Brain microvascular endothelial cell (primary cell): ENCODE results near the gene TNNT2.

ENCODE experiments used
- DNase-seq: peaks from one replicate; pipeline ENCODE4 v3.0.0-alpha.2; 2020
- H3K27ac ChIP-seq: fragments of 250-450 bp; sonication (Bioruptor Pico); 2 replicates; pipeline ENCODE4 v1.5.1; 2020; ENCODE audit warnings: mild to moderate bottlenecking, moderate library complexity
- H3K27me3 ChIP-seq: fragments of 250-450 bp; sonication (Bioruptor Pico); replicated peaks from 2 replicates; pipeline ENCODE4 v1.5.1; 2020; ENCODE audit warnings: mild to moderate bottlenecking
- H3K36me3 ChIP-seq: fragments of 250-450 bp; sonication (Bioruptor Pico); replicated peaks from 2 replicates; pipeline ENCODE4 v1.5.1; 2020; ENCODE audit warnings: mild to moderate bottlenecking
- H3K4me3 ChIP-seq: 2 replicates; pipeline ENCODE4 v1.5.1; 2011; ENCODE audit warnings: low read depth, mild to moderate bottlenecking, control low read depth, low read length, moderate library complexity
- CTCF ChIP-seq: IDR thresholded peaks from 2 replicates; pipeline ENCODE4 v1.5.1; 2011; ENCODE audit warnings: low read depth, mild to moderate bottlenecking, moderate library complexity, low read length, control low read depth, inconsistent platforms; ENCODE audit errors: missing control alignments
- in situ Hi-C: cut with HindIII; loops from 2 replicates; pipeline ENCODE4 v1.10.0; 2017; ENCODE audit warnings: low sequenced_read_pairs, low pct_ligation_motif_present

The TNNT2 gene

GRCh38 chr1:201350884-201351283 is 26.6 kb downstream of the TNNT2 start:
- TF ChIP-seq CTCF, result no peak
- no peak for DNase-seq
- Histone ChIP-seq H3K36me3 (no peaks in the 10 kb centered on the region), H3K4me3 (no peak overlapping the region), H3K27me3 (peaks cover 13% of the 10 kb centered on the region), H3K27ac (no peak overlapping the region)
- in situ Hi-C loops, result no loop called here

DNA sequence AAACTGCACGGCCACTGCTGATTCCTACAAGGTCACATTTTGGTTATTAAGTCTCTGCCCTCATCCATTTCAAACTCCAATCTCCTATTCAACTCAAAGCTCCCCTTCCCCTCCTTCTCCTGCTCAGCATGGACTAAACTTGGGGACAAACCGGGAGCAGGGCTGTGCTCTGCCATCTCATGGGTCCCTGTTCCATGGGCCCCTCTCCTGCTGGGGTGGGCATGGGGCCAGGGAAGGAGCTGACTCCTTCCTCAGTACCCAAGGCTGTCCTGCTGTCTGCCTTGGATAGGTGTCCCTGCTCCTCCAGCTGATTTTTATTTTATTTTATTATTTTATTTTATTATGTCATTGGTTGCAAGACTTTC is 27.1 kb downstream of the TNNT2 start:
- DNase-seq, result no peak
- in situ Hi-C loops, result no loop called here
- Histone ChIP-seq H3K36me3 (no peaks in the 10 kb centered on the region), H3K27ac (no peak overlapping the region), H3K4me3 (no peak overlapping the region), H3K27me3 (peaks cover 13% of the 10 kb centered on the region)
- no peak for TF ChIP-seq CTCF

DNA sequence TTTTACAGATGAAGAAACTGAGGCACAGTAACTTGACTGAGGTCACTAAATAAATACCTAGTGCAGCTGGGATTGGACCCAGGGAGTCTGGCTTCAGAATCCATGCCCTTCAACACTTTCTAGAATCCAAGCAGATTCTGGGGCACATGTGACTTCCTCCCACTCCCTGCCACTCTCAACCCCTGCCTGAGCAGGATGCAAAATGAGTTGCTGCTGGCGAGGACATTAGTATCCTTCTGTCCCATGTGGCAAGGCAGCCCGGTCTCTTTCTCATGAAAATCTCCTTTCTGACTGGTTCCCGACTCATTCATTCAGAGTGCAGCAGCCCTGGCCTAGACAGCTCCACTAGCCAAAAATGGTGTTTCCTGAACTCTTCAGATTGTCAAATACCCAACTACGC is 28.4 kb downstream of the TNNT2 start:
- TF ChIP-seq CTCF, result no peak
- Histone ChIP-seq H3K27ac (no peak overlapping the region), H3K4me3 (no peak overlapping the region), H3K27me3 (peaks cover 13% of the 10 kb centered on the region), H3K36me3 (no peaks in the 10 kb centered on the region)
- no peak for DNase-seq
- in situ Hi-C loops, result no loop called here

- Histone ChIP-seq H3K4me3 (no peak overlapping the region), H3K27ac (no peak overlapping the region), H3K27me3 (peaks cover 13% of the 10 kb centered on the region), H3K36me3 (no peaks in the 10 kb centered on the region)
- peak; percentile 45 for DNase-seq
- in situ Hi-C loops, result no loop called here
- TF ChIP-seq CTCF, result peak; percentile 85
These were observed 29.3 kb downstream of the TNNT2 start for GRCh38 chr1:201348211-201348566.

DNA sequence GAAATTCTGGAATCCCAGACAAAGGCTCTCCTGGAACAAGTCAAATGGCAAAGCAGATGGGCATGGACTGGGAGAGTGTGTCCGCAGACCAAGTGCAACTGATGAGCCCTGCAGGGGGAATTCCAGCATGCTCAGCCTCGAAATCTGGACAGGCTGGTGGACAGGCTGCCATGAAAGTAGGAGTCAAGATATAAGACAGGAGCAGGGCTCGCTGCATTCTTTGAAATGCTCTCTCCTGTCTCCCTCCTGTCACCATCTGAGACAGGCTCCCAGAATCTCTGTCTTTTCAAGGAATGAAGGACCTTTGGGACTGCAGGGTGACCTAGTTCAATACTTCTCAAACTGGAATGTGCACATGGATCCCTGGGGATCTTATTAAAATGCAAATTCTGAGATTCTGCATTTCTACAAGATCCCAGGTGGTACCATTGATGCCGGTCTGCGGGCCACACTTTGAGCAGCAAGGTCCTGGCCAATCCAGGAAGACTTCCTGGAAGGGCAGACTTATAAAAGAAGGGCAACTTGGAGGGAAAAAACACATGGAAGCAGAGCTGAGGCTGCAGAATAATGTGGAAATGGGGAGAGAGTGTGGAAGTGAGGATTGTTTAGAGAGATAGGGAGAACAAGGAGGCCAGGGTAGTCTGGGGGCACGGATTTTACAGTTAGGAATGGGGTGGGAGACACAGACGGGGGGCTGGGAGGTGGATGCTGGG is 29.8 kb downstream of the TNNT2 start:
- TF ChIP-seq CTCF, result no peak
- Histone ChIP-seq H3K27me3 (peaks cover 11% of the 10 kb centered on the region), H3K4me3 (no peak overlapping the region), H3K36me3 (no peaks in the 10 kb centered on the region), H3K27ac (no peak overlapping the region)
- in situ Hi-C loops, result no loop called here
- no peak for DNase-seq

DNA sequence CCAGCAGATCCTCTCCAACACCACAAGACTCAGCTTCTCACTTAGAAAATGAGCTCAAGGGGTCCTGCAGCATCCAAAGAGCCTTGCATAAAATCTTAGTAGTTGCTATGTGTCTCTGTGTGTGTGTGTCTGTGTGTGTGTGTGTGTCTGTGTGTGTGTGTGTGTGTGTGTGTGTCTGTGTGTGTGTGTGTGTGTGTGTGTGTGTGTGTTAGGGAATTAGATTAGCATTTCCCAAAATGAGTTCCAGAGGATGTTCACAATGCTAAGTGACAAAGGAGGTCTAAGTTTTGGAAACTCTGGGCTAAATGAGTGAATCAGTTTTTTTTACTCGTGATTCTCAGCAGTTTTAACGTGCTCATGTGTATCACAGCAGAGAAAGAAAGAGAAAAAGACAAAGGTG is 30.5 kb downstream of the TNNT2 start:
- Histone ChIP-seq H3K27ac (no peak overlapping the region), H3K4me3 (no peak overlapping the region), H3K36me3 (no peaks in the 10 kb centered on the region), H3K27me3 (peaks cover 6% of the 10 kb centered on the region)
- no peak for TF ChIP-seq CTCF
- in situ Hi-C loops, result no loop called here
- DNase-seq, result no peak
